GM23248 (cell line): Measurements from ENCODE around the gene CHRM1. TPM values are rescaled to one million over a fixed set of nuclear protein-coding genes. Genes with fewer than 3 reads are reported as not detected.

Source experiments
- DNase-seq: peaks from one replicate; pipeline ENCODE4 v3.0.0-alpha.2; 2015
- H2AFZ ChIP-seq: fragments of 200-600 bp; sonication (generic); 2 replicates; pipeline ENCODE4 v1.6.1; 2016; ENCODE audit warnings: antibody characterized with exemption
- H3F3A ChIP-seq: fragments of 200-600 bp; sonication (generic); 2 replicates; pipeline ENCODE4 v1.6.1; 2016; ENCODE audit warnings: mild to moderate bottlenecking, antibody characterized with exemption, mixed run types; ENCODE audit not compliant: insufficient read depth
- H3K27ac ChIP-seq: fragments of 200-600 bp; sonication (generic); 2 replicates; pipeline ENCODE4 v1.5.1; 2016; ENCODE audit warnings: mild to moderate bottlenecking
- H3K27me3 ChIP-seq: fragments of 200-600 bp; sonication (generic); replicated peaks from 2 replicates; pipeline ENCODE4 v1.6.1; 2016; ENCODE audit warnings: mild to moderate bottlenecking; ENCODE audit not compliant: insufficient read depth
- H3K36me3 ChIP-seq: fragments of 200-600 bp; sonication (generic); 2 replicates; pipeline ENCODE4 v1.6.1; 2016; ENCODE audit warnings: low read depth, mild to moderate bottlenecking
- H3K4me1 ChIP-seq: fragments of 200-600 bp; sonication (generic); 2 replicates; pipeline ENCODE4 v1.6.1; 2016; ENCODE audit warnings: mild to moderate bottlenecking; ENCODE audit not compliant: insufficient read depth
- H3K4me2 ChIP-seq: fragments of 200-600 bp; sonication (generic); one replicate; pipeline ENCODE4 v1.6.1; 2016; ENCODE audit warnings: mild to moderate bottlenecking; ENCODE audit not compliant: unreplicated experiment
- H3K4me3 ChIP-seq: fragments of 200-600 bp; sonication (generic); 2 replicates; pipeline ENCODE4 v1.5.1; 2016; ENCODE audit warnings: mild to moderate bottlenecking
- H3K79me2 ChIP-seq: fragments of 200-600 bp; sonication (generic); 2 replicates; pipeline ENCODE4 v1.6.1; 2016; ENCODE audit warnings: mild to moderate bottlenecking; ENCODE audit not compliant: insufficient read depth
- H3K9ac ChIP-seq: fragments of 200-600 bp; sonication (generic); 2 replicates; pipeline ENCODE4 v1.6.1; 2016; ENCODE audit warnings: mild to moderate bottlenecking
- H3K9me2 ChIP-seq: fragments of 200-600 bp; sonication (generic); 2 replicates; pipeline ENCODE4 v1.6.1; 2016; ENCODE audit warnings: mixed run types, mild to moderate bottlenecking, moderate library complexity; ENCODE audit not compliant: insufficient read depth
- H3K9me3 ChIP-seq: fragments of 200-600 bp; sonication (generic); one replicate; pipeline ENCODE4 v1.6.1; 2017; ENCODE audit warnings: low read depth
- H4K20me1 ChIP-seq: fragments of 200-600 bp; sonication (generic); 2 replicates; pipeline ENCODE4 v1.6.0; 2016; ENCODE audit not compliant: insufficient read depth
- EZH2 ChIP-seq: fragments of 200-600 bp; sonication (generic); IDR thresholded peaks from 2 replicates; pipeline ENCODE4 v1.6.1; 2018; ENCODE audit warnings: antibody characterized with exemption, mild to moderate bottlenecking; ENCODE audit not compliant: insufficient read depth, poor library complexity, severe bottlenecking
- EZH2phosphoT487 ChIP-seq: fragments of 200-600 bp; sonication (generic); IDR thresholded peaks from 2 replicates; pipeline ENCODE4 v1.6.1; 2018; ENCODE audit warnings: antibody characterized with exemption, moderate library complexity, mild to moderate bottlenecking, low read depth; ENCODE audit not compliant: insufficient read depth
- WGBS, 2 experiments: methylation state at CpG; one replicate each; pipeline ENCODE4 v1.1.6; 2015 to 2017; ENCODE audit warnings: low lambda C conversion rate in 2 of 2, low coverage in 1 of 2; ENCODE audit errors: missing lambda C conversion rate in 2 of 2; 5-methylcytosine and 5-hydroxymethylcytosine counted together
- in situ Hi-C: fragments of 300-500 bp; cut with MboI; formaldehyde crosslinking; loops from 2 replicates; pipeline ENCODE4 v1.15.0; 2020
- polyA plus RNA-seq: library from polyadenylated mRNA; unstranded; fragments of >200 nt; fragmentation: Nextera tagmentation; extraction: Ambion mirVana; gene quantifications from 2 replicates; pipeline ENCODE4 v1.2.1, GENCODE V29; 2016
- total RNA-seq: library from RNA; depleted of rRNA; stranded (reverse); fragments of >200 nt; shearing (Covaris generic); gene quantifications from 2 replicates; pipeline ENCODE4 v1.2.3, GENCODE V29; 2014

The CHRM1 gene
- total and polyA plus RNA-seq, 2 experiments from 2014 or later: not detected

GRCh38 chr11:62909107-62909894 lies 11.9 kb downstream of the CHRM1 start:
- DNase-seq: peak; percentile 86

GRCh38 chr11:62908468-62909072 lies 12.6 kb downstream of the CHRM1 start:
- H3K4me1 ChIP-seq: no peaks in the 10 kb centered on the region
- no peak for TF ChIP-seq EZH2
- TF ChIP-seq EZH2phosphoT487: no peak
- no peak overlapping the region for H3K4me2 ChIP-seq
- no peaks in the 10 kb centered on the region for H3K9me2 ChIP-seq
- no peaks in the 10 kb centered on the region for H4K20me1 ChIP-seq
- no peak overlapping the region for H2AFZ ChIP-seq
- no peaks in the 10 kb centered on the region for H3F3A ChIP-seq
- H3K4me3 ChIP-seq: no peak overlapping the region
- H3K27ac ChIP-seq: no peak overlapping the region
- H3K79me2 ChIP-seq: no peaks in the 10 kb centered on the region
- no peaks in the 10 kb centered on the region for H3K36me3 ChIP-seq
- no peaks in the 10 kb centered on the region for H3K9me3 ChIP-seq
- WGBS, 2 experiments: 62 to 67% methylated on average over 9 of the region's 9 CpGs
- H3K27me3 ChIP-seq: no peaks in the 10 kb centered on the region
- H3K9ac ChIP-seq: no peak overlapping the region
- in situ Hi-C loops: loop anchor here (5.0 to 10.0 kb wide), 2 partner anchors 109 to 296 kb away; partner anchors contain the start of gene SLC22A8
- no peak for DNase-seq

More at GRCh38 chr11:62909107-62909894, 11.9 kb downstream of the CHRM1 start:
- H3K9me3 ChIP-seq: no peaks in the 10 kb centered on the region
- no peaks in the 10 kb centered on the region for H3K9me2 ChIP-seq
- 46 to 51% methylated on average over 22 to 24 of the region's 24 CpGs for WGBS, 2 experiments
- H3K27me3 ChIP-seq: no peaks in the 10 kb centered on the region
- H3K36me3 ChIP-seq: no peaks in the 10 kb centered on the region
- peak overlapping the region; percentile 16 for H3K4me2 ChIP-seq
- TF ChIP-seq EZH2 (no peak), EZH2phosphoT487 (no peak)
- no peaks in the 10 kb centered on the region for H3K4me1 ChIP-seq
- no peaks in the 10 kb centered on the region for H3K79me2 ChIP-seq
- H2AFZ ChIP-seq: peak overlapping the region; percentile 84
- H3F3A ChIP-seq: no peaks in the 10 kb centered on the region
- in situ Hi-C loops: loop anchor here (5.0 to 10.0 kb wide), 2 partner anchors 108 to 296 kb away; partner anchors contain the start of gene SLC22A8
- no peak overlapping the region for H3K27ac ChIP-seq
- peak overlapping the region; percentile 42 for H3K9ac ChIP-seq
- no peaks in the 10 kb centered on the region for H4K20me1 ChIP-seq
- no peak overlapping the region for H3K4me3 ChIP-seq

- Histone ChIP-seq H4K20me1 (no peaks in the 10 kb centered on the region), H3K9me3 (no peaks in the 10 kb centered on the region), H2AFZ (no peak overlapping the region), H3K27me3 (no peaks in the 10 kb centered on the region), H3K4me1 (peaks cover 7% of the 10 kb centered on the region), H3K4me2 (no peak overlapping the region), H3K4me3 (no peak overlapping the region), H3K9me2 (no peaks in the 10 kb centered on the region), H3K9ac (no peak overlapping the region), H3K27ac (no peak overlapping the region), H3K36me3 (no peaks in the 10 kb centered on the region), H3F3A (peaks cover 5% of the 10 kb centered on the region; the same call in 1 of the 2 replicates), H3K79me2 (no peaks in the 10 kb centered on the region)
- in situ Hi-C loops: loop anchor here (5.0 to 10.0 kb wide), 2 partner anchors 111 to 299 kb away; partner anchors contain the start of gene SLC22A8
- 16 to 17% methylated on average over 14 of the region's 14 CpGs for WGBS, 2 experiments
- DNase-seq: peak; percentile 76
- TF ChIP-seq EZH2: no peak
- no peak for TF ChIP-seq EZH2phosphoT487
Measured at GRCh38 chr11:62905927-62906531, 15.1 kb downstream of the CHRM1 start.

- no peaks in the 10 kb centered on the region for H3K9me3 ChIP-seq
- H4K20me1 ChIP-seq: no peaks in the 10 kb centered on the region
- 31 to 35% methylated on average over 3 of the region's 3 CpGs for WGBS, 2 experiments
- in situ Hi-C loops: loop anchor here (5.0 to 10.0 kb wide), 2 partner anchors 112 to 300 kb away; partner anchors contain the start of gene SLC22A8
- H3K4me3 ChIP-seq: no peak overlapping the region
- no peak overlapping the region for H3K27ac ChIP-seq
- H3K79me2 ChIP-seq: no peaks in the 10 kb centered on the region
- H3K9me2 ChIP-seq: no peaks in the 10 kb centered on the region
- H2AFZ ChIP-seq: no peak overlapping the region
- peaks cover 7% of the 10 kb centered on the region for H3K4me1 ChIP-seq
- no peaks in the 10 kb centered on the region for H3K27me3 ChIP-seq
- TF ChIP-seq EZH2phosphoT487 (no peak), EZH2 (no peak)
- peaks cover 5% of the 10 kb centered on the region; the same call in 1 of the 2 replicates for H3F3A ChIP-seq
- no peak overlapping the region for H3K9ac ChIP-seq
- no peaks in the 10 kb centered on the region for H3K36me3 ChIP-seq
- DNase-seq: no peak
- H3K4me2 ChIP-seq: no peak overlapping the region
Measured at GRCh38 chr11:62905296-62905695, 15.9 kb downstream of the CHRM1 start.
